SK-N-MC (cell line): Measurements from ENCODE around the gene KIAA1755.

Experiments
- DNase-seq: peaks from one replicate; pipeline ENCODE4 v3.0.0-alpha.2; 2011; ENCODE audit warnings: low read depth, low spot score
- H3K27ac ChIP-seq: fragments of 200-600 bp; sonication (generic); 2 replicates; pipeline ENCODE4 v1.5.1; 2016; ENCODE audit warnings: mixed run types
- H3K36me3 ChIP-seq: fragments of 200-600 bp; sonication (generic); 2 replicates; pipeline ENCODE4 v1.6.1; 2017; ENCODE audit warnings: antibody characterized with exemption, low read length, mixed read lengths; ENCODE audit not compliant: insufficient read depth
- H3K4me3 ChIP-seq: fragments of 200-600 bp; sonication (generic); 2 replicates; pipeline ENCODE4 v1.5.1; 2016
- H3K9ac ChIP-seq: fragments of 200-600 bp; sonication (generic); 2 replicates; pipeline ENCODE4 v1.8.0; 2017; ENCODE audit warnings: mixed run types, mixed read lengths; ENCODE audit not compliant: insufficient read length
- H3K9me3 ChIP-seq: fragments of 200-600 bp; sonication (generic); 2 replicates; pipeline ENCODE4 v1.6.1; 2017; ENCODE audit warnings: low read depth, mild to moderate bottlenecking, antibody characterized with exemption, low read length, moderate library complexity, mixed read lengths
- EZH2 ChIP-seq: fragments of 200-600 bp; sonication (generic); IDR thresholded peaks from one replicate; pipeline ENCODE4 v1.6.1; 2017; ENCODE audit warnings: antibody characterized with exemption
- FOXP2 ChIP-seq: optimal IDR thresholded peaks from 2 replicates; pipeline ENCODE3; 2011; ENCODE audit warnings: mild to moderate bottlenecking, moderate library complexity; ENCODE audit not compliant: insufficient read depth; ENCODE audit errors: extremely low read length, control extremely low read depth
- POLR2AphosphoS5 ChIP-seq: IDR thresholded peaks from 2 replicates; pipeline ENCODE4 v1.6.1; 2012; ENCODE audit warnings: mild to moderate bottlenecking, low read depth, low read length, borderline replicate concordance

The KIAA1755 gene

GRCh38 chr20:38209054-38209675, 51.4 kb downstream of the KIAA1755 start:
- Histone ChIP-seq H3K4me3 (no peak overlapping the region), H3K9me3 (no peaks in the 10 kb centered on the region), H3K9ac (no peak overlapping the region), H3K36me3 (no peaks in the 10 kb centered on the region), H3K27ac (no peak overlapping the region)
- no peak for TF ChIP-seq POLR2AphosphoS5
- no peak for TF ChIP-seq FOXP2
- no peak for TF ChIP-seq EZH2
- DNase-seq, result no peak

GRCh38 chr20:38208523-38208922, 52.0 kb downstream of the KIAA1755 start:
- no peaks in the 10 kb centered on the region for H3K9me3 ChIP-seq
- DNase-seq, result no peak
- no peaks in the 10 kb centered on the region for H3K36me3 ChIP-seq
- no peak overlapping the region for H3K4me3 ChIP-seq
- TF ChIP-seq FOXP2, result no peak
- no peak overlapping the region for H3K9ac ChIP-seq
- H3K27ac ChIP-seq, result no peak overlapping the region

GRCh38 chr20:38208088-38208487, 52.4 kb downstream of the KIAA1755 start:
- no peak overlapping the region for H3K9ac ChIP-seq

GRCh38 chr20:38207621-38208020, 52.9 kb downstream of the KIAA1755 start:
- H3K27ac ChIP-seq, result no peak overlapping the region
- no peak overlapping the region for H3K9ac ChIP-seq
- H3K4me3 ChIP-seq, result no peak overlapping the region
- no peak for TF ChIP-seq POLR2AphosphoS5
- no peak for TF ChIP-seq FOXP2
- TF ChIP-seq EZH2, result no peak
- no peaks in the 10 kb centered on the region for H3K9me3 ChIP-seq
- DNase-seq, result no peak
- H3K36me3 ChIP-seq, result no peaks in the 10 kb centered on the region

More at GRCh38 chr20:38208088-38208487, 52.4 kb downstream of the KIAA1755 start:
- Histone ChIP-seq H3K4me3 (no peak overlapping the region), H3K36me3 (no peaks in the 10 kb centered on the region), H3K9me3 (no peaks in the 10 kb centered on the region), H3K27ac (no peak overlapping the region)
- TF ChIP-seq FOXP2 (no peak), POLR2AphosphoS5 (no peak), EZH2 (no peak)
- DNase-seq, result no peak

GRCh38 chr20:38205001-38205400, 55.5 kb downstream of the KIAA1755 start:
- Histone ChIP-seq H3K4me3 (no peak overlapping the region), H3K36me3 (no peaks in the 10 kb centered on the region), H3K9me3 (no peaks in the 10 kb centered on the region), H3K9ac (no peak overlapping the region), H3K27ac (no peak overlapping the region)
- DNase-seq, result no peak
- TF ChIP-seq FOXP2, result no peak
- no peak for TF ChIP-seq POLR2AphosphoS5
- no peak for TF ChIP-seq EZH2

GRCh38 chr20:38203981-38204357, 56.6 kb downstream of the KIAA1755 start:
- H3K4me3 ChIP-seq, result no peak overlapping the region
- no peak for DNase-seq
- H3K9ac ChIP-seq, result no peak overlapping the region
- TF ChIP-seq FOXP2, result no peak
- no peaks in the 10 kb centered on the region for H3K9me3 ChIP-seq
- no peak overlapping the region for H3K27ac ChIP-seq
- H3K36me3 ChIP-seq, result no peaks in the 10 kb centered on the region

- Histone ChIP-seq H3K27ac (no peak overlapping the region), H3K4me3 (no peak overlapping the region), H3K36me3 (no peaks in the 10 kb centered on the region), H3K9me3 (no peaks in the 10 kb centered on the region), H3K9ac (no peak overlapping the region)
- no peak for DNase-seq
- TF ChIP-seq EZH2 (no peak), POLR2AphosphoS5 (no peak), FOXP2 (no peak)
Measured at GRCh38 chr20:38203337-38203980, 57.1 kb downstream of the KIAA1755 start.

- no peaks in the 10 kb centered on the region for H3K36me3 ChIP-seq
- H3K4me3 ChIP-seq, result no peak overlapping the region
- H3K9me3 ChIP-seq, result no peaks in the 10 kb centered on the region
- H3K27ac ChIP-seq, result no peak overlapping the region
- DNase-seq, result no peak
- H3K9ac ChIP-seq, result no peak overlapping the region
- TF ChIP-seq EZH2 (no peak), FOXP2 (no peak), POLR2AphosphoS5 (no peak)
Measured at GRCh38 chr20:38202982-38203293, 57.6 kb downstream of the KIAA1755 start.
